Activated CD4-positive, alpha-beta T cell treated with anti-CD3 and anti-CD28 coated beads, Interleukin-10, Interleukin-2, amounts not matched to agents 100 ng/mL and 50 ng/mL, durations not matched to agents 16 hours and 8 hours (primary cell): ENCODE measurements around the gene SYNGR3.
"Not testable (repeated sequence)": the region's sequence is repeated elsewhere in the genome, so short reads cannot be mapped to it uniquely, and the experiment has no call there.

ENCODE experiments used
- DNase-seq: peaks from one replicate; pipeline ENCODE4 v3.0.0-alpha.2; 2020

SYNGR3 gene

GRCh38 chr16:2032285-2033056, 42.7 kb downstream of the SYNGR3 start:
- DNase-seq: no peak

- DNase-seq: no peak
Observed at GRCh38 chr16:2033057-2033908, 43.5 kb downstream of the SYNGR3 start.

DNA sequence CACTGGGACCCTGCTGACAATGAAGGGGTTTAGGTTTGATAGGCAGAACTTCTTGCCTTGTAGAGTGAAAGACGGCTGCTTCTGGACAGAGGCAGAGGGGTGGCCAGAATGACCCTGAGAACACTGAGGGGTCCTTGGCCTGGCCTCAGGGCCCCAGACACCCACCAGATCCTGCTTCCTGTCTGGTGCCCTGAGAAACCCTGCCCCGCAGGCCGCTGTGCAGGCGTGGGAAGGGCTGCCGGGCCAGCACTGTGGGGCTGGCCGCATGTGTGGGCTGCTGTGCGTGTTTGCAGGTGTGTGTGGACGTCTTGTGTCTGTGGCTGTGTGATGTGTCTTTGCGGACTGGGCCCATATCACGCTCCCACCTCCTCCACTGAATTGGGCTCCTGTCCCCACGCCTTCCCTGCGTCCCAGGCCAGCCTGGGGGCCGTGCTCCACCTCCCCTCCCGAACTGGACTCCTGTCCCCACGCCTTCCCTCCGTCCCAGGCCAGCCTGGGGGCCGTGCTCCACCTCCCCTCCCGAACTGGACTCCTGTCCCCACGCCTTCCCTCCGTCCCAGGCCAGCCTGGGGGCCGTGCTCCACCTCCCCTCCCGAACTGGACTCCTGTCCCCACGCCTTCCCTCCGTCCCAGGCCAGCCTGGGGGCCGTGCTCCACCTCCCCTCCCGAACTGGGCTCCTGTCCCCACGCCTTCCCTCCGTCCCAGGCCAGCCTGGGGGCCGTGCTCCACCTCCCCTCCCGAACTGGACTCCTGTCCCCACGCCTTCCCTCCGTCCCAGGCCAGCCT, 44.3 kb downstream of the SYNGR3 start:
- DNase-seq: not testable (repeated sequence)

GRCh38 chr16:2034696-2035430, 45.1 kb downstream of the SYNGR3 start:
- DNase-seq: no peak

DNA sequence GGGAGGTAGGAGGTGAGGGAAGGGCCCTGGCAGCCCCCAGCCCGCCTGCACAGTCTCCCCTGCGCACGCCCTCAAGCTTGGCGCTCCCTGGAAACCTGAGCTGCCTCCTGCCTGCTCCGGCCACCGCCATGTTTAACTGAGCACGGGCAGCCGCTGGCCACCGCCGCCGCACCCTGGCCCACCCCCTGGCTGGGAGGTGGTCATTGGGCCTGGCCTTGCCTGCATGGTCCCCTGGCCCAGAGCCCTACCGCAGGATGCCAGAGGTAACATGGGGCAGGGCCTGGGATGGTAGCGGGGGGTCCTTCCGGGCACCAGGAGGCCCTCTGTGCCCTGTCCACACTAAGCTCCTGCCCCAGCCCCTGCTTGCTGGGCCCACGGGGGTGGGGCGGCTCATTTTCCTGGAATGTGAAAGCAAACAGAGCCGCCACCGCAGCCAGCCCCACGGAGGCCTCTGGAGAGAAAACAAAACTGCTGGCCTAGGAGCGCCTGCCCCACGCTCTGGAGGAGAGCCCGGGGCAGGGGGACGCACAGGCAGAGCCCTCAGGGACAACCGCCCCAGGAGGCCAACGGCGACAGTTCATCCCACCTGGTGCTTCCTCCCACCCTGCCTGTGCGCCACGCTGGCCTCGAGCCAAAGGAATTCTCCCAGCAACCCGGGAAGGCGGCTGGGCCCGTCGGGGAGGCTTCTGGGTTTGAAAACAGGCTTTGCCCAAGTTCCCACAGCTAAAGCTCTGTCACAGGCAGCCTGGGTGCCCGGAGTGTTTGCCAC, 45.8 kb downstream of the SYNGR3 start:
- no peak for DNase-seq

DNA sequence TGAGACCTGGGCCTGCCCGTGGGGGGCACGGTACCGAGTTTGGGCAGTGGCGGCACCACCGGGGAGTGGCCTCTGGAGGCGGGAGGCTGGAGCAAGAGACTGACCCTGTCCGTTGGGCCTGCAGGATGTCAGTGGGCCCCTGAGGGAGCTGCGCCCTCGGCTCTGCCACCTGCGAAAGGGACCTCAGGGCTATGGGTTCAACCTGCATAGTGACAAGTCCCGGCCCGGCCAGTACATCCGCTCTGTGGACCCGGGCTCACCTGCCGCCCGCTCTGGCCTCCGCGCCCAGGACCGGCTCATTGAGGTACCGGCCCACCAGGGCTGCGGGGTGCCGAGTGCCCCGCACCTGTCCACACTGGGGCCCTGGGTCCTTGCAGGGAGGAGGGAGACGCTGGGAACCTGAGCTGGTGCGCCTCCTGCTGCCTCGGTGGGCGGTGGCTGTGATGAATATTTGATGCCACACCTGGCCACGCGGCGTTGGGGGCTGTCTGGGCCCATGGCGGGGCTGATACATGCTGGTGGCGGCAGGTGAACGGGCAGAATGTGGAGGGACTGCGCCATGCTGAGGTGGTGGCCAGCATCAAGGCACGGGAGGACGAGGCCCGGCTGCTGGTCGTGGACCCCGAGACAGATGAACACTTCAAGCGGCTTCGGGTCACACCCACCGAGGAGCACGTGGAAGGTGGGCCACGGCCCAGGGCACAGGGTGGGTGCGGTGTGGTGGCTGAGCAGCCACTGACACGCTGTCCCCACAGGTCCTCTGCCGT, 46.6 kb downstream of the SYNGR3 start:
- DNase-seq: no peak

GRCh38 chr16:2037115-2037514, 47.3 kb downstream of the SYNGR3 start:
- no peak for DNase-seq

GRCh38 chr16:2037647-2038381, 48.0 kb downstream of the SYNGR3 start:
- DNase-seq: no peak

- no peak for DNase-seq
Observed at GRCh38 chr16:2038382-2039231, 48.8 kb downstream of the SYNGR3 start.

- DNase-seq: no peak
Observed at GRCh38 chr16:2039274-2040031, 49.7 kb downstream of the SYNGR3 start.

DNA sequence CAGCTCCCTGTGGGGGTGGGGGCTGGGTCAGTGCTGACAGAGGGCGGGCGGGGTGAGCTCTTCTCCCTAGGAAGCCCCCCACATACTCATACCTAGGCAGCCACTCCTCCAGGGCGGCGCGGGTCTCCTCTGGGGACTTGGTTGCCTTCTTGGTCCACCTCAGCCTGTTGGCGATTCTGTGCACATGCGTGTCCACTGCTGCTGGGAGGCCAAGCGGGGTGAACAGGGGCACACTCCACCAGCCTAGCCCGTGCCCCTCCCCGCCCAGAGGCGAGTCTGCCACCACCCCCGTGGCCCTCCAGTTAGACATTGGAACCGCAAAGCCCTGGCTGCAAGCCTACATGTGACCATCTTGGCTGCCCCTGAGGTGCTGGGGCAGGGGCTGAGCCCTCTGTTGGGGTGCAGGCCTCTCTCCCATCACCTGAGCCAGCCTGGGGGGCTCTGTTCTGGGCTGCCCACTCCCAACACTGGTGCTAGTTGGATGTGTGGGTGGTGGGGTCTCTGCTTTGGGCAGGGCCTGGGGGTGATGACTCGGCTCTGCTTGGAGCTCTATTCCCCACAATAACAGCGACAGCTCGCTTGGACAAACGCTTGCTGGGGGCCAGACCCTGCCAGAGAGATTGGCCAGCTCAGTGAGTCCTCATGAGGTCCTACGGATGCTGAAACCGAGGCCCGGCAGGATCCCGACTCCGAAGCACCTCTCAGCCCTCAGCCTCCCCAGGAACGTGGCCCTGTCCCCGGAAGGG, 50.4 kb downstream of the SYNGR3 start:
- DNase-seq: no peak

DNA sequence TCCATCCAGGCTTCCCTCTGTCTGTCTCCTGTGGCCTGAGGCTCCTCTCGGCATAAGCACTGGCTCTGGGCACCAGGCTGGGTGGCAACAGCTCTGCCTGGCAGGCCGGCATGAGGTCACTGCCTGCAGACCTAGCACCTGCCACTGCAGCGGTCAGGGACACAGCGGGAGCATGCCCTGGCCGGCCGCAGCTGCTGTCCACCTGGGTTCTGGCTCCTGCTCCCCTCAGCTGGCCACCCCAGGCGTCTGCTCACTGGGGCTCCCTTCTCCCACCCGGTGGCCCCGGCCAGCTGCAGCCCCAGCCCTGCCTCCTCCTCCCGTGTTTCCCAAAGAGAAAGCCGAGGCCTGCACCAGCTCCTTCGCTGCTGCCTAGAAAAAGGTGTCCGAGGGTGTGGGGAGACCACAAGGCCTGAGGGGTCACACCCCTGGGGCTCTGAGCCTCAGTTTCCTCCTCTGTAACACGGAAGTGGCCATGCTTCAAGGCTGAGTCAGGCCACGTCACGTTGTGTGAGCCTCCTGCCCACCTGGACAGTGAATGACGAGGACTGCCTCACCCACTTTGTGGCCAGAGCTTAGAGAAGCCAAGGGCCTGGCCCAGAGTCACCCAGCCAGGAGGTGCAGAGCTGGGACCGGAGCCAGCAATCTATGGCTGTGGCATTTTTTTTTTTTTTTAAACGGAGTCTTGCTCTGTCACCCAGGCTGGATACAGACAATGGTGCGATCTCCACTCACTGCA, 51.2 kb downstream of the SYNGR3 start:
- DNase-seq: no peak

DNA sequence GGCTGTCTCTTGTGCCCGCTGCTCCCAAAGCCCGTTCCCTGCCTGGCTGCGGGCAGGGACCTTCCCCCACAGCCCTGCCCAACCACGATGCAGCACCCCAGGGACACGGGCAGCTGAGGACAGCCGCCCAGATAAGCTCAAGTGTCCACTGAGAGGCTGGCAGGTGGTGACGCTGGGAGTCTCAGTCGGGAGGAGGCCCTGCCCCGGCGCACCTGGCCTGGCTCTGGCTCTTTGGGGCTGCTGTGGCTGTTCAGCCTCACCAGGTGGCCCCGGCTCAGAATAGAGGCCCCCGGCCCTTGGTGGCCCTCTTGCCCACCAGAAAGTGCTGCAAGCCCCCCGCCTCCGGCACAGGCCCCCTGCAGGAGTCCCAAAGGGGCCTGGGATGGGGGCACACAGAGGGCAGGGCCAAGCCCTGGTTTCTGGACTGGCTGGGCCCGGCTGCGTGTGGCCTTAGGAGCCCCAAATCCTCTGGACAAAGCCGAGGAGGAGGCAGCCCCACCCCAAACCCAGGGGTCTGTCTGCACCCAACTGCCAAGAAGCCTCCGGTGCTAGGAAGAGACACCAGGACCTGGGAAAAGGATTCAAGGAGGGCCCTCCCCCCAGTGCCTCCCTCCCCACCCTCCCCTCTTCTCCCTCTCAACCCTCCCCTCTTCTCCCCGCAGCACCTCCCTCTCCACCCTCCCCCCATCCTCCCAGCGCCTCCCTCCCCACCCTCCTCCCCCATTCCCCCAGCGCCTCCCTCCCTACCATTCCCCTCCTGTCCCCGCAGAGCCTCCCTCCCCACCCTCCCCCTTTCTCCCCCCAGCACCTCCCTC, 52.6 kb downstream of the SYNGR3 start:
- DNase-seq: no peak

DNA sequence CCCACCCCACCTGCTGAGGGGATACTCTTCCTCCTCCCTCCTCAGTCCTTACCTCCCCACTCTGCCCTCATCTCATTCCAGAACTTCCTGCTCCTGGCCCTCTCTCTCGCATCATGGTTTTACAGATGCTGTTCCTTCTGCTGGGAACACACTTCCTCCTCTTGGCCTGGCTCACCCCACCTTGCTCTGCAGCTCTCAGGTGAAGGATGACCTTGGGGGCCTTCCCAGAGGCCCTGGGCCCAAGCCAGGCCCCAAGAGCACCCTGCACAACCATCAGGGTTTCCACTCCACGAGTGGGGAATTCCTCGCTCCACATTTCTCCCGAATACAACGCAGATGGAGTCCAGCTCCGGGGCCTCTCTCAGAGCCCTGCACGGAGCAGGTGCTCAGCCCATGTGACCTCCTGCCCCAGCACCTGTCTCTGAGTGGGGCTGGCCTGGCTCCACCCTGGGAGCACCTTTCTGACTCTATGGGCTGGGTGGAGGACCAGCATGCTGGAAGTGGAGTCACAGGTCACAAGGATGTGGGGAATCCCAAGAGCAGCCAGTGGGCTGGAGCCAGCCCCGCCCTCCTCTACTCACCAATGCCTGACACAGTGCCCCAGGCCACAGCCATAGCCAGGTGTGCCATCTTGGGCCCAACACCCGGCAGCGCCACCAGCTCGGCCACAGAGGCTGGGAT, 53.4 kb downstream of the SYNGR3 start:
- no peak for DNase-seq
